NCI-H2227 (cell line): ENCODE results near the gene OR2V2.
"Not testable (repeated sequence)": the region's sequence is repeated elsewhere in the genome, so short reads cannot be mapped to it uniquely, and the experiment has no call there.

Experiments used
- DNase-seq: peaks from one replicate; lab custom pipeline; 2025; ENCODE audit not compliant: unreplicated experiment; lab: John Stamatoyannopoulos, UW

The OR2V2 gene

DNA sequence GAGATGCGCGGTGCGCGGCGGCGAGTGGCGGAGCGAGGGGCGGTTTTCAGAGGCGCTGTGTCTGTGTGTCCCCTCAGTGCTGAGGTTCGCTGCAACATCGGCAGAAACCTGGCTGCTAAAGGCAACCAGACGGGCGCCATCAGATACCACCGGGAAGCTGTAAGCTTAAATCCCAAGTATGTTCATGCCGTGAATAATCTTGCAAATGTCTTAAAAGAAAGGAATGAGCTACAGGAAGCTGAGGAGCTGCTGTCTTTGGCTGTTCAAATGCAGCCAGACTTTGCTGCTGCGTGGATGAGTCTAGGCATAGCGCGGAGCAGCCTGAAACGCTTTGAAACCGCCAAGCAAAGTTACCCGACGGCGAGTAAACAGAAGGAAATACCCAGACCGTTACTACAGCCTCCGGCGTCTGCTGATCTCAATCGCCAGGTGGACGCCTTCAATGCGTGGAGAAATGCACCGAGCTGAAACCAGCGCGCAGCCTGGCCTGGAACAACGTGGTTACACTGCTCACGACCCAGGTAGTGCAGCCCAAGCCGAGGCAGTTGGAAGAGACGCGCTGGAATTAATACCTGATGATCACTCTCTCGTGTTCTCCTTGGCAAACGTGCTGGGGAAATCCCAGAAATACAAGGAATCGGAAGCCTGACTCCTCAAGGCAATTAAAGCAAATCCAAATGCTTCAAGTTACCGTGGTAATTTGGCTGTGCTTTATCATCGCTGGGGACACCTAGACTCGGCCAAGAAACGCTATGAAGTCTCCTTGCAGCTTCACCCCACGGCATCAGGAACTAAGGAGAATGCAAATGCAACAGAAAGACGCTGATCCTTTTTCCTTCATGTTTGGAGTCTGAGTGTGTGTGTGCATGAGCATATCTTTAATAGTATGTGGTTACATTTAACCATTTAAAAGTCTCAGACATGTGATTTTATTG lies 32.3 kb upstream of the OR2V2 start:
- DNase-seq: no peak

DNA sequence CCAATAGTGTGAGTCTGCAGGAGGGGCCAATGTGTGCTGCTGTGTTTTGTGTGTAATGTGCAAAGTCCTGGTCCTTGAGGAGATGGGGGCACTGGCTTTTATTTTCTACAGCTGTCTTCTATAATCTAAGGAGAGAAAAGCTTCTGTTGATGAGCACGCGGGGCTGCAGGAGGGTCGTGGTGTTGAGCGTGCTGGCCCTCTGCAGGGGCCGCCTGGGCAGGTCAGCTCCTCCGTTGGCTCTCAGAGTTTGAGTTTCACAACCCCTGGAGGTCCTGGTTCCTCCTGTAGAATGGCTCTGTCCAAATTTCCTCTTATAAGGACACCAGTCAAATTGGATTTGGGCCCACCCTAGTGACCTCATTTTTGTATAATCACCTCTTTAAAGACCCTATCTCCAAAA lies 29.0 kb upstream of the OR2V2 start:
- DNase-seq: no peak

DNA sequence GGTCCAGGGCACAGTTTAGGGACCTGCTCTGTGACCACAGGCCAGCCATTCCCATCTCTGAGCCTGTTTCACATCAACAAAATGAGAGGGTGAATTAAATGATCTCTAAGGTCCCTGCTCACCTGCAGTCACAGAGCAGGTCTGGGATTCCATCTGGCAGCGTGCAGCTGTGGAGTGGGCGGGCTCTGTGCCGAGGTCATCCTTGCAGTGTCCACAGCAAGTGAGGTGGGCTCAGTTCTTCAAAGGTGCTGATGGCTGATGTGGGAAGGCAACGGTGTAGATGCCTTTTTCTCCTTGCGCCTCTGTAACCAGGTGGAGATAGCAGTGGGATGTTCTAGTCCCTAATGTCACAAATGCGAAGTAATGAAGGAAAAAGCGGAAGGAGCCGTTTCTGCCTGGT lies 28.3 kb upstream of the OR2V2 start:
- no peak for DNase-seq

DNA sequence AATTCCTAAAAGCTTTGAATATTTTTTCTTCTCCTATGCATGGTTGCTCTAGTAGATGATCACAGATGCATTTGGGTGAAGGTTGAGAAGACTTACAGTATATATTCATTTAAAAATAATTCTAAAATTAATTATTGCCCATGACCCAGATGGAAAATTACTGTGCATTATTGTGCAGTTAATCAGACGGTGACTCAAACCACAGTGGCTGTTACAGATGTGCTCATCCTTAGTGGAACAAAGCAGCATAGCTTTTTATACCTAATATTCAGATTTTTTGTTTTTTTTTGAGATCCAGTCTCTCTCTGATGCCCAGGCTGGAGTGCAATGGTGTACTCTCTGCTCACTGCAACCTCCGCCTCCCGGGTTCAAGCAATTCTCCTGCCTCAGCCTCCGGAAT lies 27.1 kb upstream of the OR2V2 start:
- DNase-seq: no peak

DNA sequence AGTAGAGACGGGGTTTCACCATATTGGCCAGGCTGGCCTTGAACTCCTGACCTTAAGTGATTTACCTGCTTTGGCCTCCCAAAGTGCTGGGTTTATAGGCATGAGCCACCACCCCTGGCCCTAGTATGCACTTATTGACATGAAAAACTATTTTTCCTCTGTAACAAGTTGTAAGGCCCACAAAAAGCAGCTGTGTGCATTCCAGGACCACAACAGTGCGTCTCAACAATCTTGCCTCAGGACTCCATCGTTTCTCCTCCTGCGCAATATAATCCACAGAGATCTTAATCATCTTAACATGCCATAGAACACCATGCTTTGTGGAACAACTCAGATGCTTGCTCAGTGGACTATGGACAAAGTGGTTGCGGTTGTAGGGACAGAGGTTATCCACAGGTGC lies 26.6 kb upstream of the OR2V2 start:
- no peak for DNase-seq

DNA sequence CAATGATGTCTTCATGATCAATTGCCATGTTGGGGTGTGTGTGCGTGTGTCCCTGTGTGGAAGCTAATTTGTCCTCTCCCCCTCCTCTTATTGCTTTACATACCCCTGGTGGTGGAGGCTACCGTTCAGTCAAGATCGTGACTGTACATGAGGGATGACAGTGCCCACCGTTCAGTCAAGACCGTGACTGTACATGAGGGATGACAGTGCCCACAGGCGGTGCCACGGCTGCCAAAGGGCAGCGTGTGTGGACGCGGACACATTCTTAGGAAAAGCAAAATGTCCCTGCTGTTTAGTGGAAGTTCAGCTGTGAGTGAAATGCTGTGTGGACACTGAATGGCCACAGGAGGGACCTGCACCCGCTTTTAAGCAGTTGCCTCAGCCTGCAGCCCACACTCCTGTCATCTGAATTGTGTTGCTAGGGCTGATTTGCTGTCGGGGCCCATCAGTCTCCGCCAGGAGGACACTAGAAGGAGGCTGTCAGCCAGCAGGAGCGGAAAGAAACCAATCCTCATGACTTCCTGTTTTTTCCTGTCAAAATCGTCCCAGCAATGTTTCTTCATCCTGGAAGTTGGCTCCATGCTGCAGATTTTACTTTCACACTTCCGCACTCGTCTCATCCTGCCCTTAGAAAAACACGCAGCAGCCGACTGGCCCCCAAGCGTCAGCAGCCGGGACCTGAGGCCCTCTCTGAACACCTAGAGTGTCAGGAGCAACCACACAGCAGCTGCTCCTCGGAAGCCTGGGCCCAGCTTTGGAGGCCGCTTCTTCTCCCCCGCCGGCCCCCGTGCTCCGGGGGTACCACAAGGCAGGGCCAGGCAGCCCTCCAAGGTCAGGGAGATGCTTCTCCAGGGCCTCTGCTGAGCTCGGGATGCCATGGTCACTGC lies 25.5 kb upstream of the OR2V2 start:
- no peak for DNase-seq

DNA sequence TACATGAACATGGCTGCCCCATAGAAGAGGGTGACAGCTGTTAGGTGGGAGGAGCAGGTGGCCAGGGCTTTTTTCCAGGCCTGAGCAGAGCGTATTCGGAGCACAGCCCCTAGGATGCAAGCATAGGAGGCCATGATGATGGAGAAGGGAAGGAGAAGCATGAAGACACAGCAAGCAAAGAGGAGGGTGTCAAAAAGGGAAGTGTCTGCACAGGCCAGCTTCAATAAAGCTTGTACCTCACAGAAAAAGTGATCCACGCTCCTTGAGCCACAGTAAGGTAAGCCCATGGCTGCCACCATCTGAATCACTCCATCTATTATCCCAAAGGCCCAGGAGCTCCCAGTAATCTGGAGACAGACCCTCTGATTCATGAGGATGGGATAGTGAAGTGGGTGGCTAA lies 22.9 kb upstream of the OR2V2 start:
- no peak for DNase-seq

DNA sequence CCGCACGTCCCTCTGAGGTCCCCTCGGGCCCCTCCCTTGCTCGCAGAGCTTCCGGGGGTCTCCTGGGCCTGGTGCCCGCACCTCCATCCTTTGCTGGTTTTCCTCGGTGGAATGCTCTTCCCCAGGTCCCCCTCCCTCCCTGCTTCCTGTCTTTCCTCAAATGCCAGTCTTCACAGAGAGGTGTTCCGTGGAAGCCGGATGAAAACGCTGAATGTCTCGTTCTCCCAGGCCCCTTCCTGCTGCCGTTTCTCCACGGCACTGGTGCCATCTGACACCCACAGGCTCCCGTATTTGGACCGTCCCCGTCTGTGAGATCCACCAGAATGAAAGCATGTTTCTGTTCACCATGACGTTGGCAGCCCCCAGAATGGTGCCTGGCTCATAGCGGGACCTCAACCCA lies 20.5 kb upstream of the OR2V2 start:
- DNase-seq: no peak

DNA sequence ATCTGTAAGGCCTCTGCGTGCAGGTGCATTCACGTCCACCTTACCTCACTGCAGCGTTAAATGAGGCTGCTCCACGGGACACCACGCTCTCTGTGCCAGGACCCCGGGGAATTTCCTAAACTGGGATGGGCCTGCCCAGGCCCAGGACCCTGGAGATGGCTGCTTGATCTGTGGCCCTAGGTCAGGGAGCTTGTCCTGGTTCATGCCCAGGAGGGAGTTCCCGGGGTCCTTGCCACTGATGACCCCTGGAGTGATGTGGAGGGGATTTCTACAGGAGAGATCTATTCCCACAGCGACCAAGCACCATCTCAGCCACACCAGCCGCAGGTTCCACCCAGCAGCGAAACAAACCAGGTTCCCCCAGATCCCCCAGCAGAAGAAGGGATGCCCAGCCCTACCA lies 19.9 kb upstream of the OR2V2 start:
- DNase-seq: no peak

DNA sequence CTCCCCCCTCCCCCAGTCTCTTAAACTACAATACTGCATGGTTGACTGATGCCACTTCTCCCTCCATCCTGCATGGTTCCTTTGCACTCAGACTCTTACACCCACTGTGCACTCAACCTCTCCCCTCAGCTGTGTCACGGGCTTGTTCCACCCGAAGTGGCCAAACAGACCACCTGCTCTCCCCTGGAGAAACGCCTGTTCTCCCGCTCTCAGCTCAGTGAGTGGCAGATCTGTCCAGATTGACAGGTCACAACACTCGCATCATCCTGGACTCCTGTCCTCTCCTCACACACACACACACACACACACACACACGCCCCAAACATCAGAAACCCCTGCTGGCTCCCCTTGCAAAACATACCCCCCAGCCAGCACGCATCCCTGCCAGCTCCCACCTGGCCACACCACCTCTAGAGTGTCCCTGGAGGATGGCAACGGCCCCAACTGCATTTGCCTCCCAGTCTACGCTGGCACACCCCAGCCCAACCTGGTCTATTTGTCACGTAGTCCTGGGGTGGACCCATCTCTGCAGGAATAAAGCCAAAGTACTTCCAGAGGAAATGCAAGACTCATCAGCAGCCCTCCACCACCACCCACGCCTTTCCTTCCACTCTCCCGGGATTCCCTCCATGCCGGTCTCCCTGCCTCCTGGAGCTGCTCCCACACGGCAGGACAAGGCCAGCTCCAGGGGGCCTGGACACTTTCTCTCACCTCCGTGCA lies 19.3 kb upstream of the OR2V2 start:
- no peak for DNase-seq

DNA sequence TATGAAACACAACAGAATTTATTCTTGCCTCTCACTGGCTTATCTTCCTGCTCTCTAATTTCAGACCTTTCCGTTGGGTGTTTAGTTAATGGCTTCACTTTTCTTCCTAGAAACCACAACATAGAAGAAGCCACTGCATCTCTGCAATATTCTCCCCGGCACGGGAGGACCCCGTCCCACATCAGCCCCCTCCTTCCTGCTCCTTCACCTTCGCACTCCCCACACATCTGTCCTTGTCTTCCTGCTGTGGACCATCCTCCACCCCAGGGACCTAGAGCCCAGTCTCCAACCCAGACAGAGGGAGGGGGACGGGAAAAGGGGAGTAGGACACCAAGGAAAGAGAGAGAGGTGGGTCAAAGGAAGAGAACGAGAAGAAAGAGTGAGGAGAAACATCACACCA lies 17.8 kb upstream of the OR2V2 start:
- no peak for DNase-seq

DNA sequence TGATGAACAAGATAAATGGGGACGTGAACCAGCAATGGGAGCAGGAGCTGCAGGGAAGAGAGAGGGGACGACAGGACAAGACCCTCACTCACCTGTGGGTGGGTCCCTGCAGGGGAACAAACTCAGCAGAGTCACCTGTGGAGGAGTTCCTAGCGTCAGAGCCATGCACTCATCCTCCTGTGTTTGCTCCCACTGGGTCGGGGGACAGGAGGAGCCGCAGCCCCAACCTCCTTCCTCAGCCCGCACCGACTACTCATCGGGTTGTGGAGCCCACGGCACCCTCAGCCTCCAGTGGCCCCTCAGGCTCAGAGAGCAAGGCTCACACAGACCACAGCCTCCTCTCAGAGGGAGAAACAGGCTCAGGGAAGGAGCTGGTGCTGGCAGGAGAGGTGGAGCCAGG lies 17.3 kb upstream of the OR2V2 start:
- not testable (repeated sequence) for DNase-seq

DNA sequence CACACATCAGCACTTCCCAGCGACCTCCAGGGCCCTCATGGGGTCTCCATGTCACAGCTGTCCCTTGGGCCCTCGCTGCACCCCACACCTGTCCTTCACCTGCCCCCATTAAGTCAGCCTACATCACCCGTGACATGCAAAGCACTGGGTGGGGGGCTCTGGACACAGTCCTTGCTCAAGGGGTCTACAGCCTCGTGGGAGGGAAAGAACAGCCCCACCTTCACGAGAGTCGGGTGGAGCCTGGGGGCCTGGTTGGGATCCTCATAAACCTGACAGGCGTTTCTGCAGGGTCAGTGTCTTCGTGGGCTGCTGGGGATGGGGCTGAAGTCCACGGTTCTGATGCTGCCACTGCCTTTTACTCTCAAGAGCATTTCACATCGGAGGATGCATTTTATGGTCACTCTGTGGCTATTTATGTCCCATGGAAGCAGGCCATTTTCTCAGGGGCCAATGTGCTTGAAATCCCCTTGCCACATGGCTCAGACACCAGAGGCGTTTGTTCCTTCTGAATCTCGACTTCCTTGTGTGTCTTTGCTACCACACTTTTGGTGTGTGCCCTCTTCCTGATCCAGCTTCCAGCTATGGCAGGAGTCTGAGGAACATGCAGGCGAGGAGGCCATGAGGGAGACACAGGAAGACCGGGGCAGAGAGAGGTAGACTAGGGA lies 16.4 kb upstream of the OR2V2 start, which contains the start of gene OR2V1:
Gene OR2V1, minus strand, starts transcription at position 338 of the 665 bp plus-strand sequence. CDS start 5,865 bp downstream, outside the sequence.
- no peak for DNase-seq

DNA sequence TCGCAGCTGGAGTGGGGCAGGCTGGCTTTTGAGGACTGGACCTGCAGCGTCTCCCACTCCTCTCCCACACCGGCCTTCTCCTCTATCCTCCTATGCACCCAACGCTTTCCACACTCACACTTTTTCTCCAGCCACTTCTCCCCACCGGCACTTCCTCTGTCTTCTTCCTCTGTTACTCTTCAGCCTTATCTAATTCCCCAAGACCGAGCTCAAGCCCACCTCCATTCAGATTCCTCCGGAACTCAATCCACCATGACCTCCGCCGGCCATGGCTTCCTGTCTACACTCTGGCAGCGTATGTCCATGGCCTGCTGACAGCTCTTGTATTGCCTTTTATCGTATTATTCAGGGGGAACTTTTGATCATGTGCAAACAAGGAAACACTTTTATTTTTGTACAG lies 15.9 kb upstream of the OR2V2 start:
- DNase-seq: no peak

DNA sequence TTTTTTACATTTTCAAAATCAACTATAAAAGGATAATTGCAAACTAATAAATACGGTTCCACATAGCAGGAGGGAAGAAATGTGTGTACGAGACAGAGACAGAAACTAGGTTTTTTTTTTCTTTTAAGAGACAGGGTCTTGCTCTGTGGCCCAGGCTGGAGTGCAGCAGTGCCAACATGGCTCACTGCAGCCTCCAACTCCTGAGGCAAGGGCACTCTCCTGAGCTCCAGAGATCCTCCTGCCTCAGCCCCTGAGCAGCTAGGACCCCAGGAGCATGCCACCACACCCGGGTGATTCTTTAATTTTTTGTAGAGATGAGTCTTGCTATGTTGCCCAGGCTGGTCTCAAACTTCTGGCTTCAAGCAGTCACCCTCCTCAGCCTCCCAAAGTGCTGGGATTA lies 14.3 kb upstream of the OR2V2 start:
- no peak for DNase-seq

DNA sequence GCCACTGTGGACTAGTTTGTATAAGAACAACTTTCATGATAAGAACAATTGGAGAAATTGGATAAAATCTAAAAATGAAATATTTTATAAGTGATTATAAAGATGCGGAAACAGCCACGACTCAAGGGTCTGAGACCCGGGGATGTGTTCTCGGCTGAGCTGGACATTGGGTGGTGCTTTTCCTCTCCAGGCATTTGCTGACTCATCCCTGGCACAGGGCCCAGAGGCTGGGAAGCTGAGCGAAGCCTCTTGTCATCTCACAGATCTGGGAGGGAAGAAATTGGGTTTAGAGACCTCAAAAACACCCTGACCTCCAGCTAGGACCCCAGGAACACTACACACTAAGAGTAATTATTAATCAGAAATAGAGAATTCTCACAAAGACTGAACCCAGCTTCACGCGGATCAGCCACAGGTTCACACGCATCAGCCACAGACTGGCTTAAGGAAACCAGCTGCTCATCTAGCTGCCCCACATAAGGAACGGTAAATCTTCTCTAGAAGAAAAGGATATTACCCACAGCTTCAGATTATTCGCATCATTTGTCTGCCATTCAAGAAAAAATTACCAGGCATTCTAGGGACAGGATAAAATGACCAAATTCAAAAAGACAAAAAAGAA lies 13.7 kb upstream of the OR2V2 start:
- no peak for DNase-seq

DNA sequence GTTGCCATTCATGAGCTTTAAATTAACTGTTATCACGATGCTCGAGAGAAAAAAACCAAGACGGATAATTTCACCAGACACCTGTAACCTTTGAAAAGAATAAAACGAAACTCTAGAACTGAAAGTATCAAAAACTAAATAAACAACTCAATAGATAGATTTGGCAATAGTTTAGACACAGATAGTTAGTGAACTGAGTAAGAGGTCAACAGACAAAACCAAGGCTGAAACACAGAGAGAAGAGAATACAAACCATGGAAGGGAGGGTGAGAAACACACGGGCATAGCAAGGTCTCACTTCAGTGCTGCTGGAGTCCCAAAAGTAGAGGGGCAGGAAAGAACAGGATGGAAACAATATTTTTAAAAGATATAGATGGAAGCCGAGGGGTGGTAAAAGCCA lies 13.1 kb upstream of the OR2V2 start:
- DNase-seq: no peak

DNA sequence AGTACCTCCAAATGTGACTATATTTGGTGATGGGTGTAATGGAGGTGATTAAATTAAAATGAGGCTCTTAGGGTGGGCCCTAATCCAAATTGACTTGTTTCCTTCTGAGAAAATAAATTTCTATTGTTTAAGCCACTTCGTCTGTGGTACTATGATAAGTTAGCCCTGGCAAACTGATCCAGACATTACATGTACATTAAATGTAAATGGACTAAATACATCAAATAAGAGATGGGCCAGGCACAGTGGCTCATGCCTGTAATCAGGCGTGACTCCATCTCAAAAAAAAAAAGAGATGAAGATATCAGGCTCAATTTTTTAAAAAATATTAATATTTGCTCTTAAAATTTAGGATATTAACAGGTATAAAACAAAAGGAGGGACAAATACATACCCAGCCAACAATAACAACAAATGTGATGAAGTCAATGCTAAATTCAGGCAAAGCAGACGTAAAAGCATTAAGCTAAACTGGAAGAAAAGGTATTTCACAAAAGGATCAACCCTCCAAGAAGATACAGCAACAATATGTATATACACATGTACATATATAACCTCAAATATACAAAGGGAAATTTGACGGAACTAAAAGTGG lies 10.9 kb upstream of the OR2V2 start:
- no peak for DNase-seq

DNA sequence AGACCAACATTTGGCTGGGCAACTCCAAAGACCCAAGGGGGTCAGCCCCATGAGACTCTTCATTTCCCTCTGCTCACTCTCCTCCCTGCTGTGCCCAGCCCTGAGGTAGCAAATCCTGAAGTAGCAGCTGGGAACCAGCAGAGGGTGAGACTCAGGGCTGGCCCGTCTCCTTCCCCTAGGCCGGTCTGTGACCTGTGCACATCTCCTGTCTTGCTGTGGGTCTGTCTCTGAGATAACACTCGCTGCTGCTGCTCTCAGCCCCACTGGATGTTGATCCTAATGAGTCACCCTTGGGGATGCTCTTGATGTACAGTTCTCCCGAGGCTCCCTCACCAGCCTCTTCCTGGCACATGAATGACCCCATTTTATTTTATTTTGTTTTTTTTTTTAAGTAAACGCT lies 9.1 kb upstream of the OR2V2 start:
- no peak for DNase-seq

DNA sequence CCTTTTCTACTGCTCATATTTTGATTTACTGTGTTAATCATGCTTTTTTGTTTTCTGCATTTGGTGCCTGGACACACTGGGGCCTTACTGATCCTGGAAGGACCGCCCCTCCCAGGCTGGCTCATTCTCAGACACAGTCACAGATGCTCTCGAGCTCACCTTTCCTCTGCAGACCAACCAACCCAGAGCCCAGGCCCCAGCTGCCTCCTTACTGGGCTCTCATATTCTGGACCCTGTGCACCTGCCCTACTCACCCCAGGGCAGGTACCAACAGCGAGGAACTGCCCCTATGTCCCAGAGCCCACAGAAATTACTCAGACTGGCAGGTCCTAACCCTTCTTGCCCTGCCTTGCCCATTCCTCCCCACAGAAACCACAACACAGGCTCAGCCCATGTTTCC lies 6.6 kb upstream of the OR2V2 start:
- no peak for DNase-seq
